SU-DHL-6 (cell line): Measurements from ENCODE around the gene CST9.

Experiments
- H2AFZ ChIP-seq: fragments of 200-600 bp; sonication (generic); 2 replicates; pipeline ENCODE4 v1.6.1; 2014; ENCODE audit warnings: low read depth, mild to moderate bottlenecking, moderate library complexity, mixed read lengths, antibody characterized with exemption, low read length; ENCODE audit not compliant: severe bottlenecking
- H3F3A ChIP-seq: fragments of 200-600 bp; shearing (Covaris generic); 2 replicates; pipeline ENCODE4 v1.6.0; 2016; ENCODE audit warnings: antibody characterized with exemption, mild to moderate bottlenecking; ENCODE audit not compliant: insufficient read depth
- H3K27ac ChIP-seq: fragments of 200-600 bp; sonication (generic); 2 replicates; pipeline ENCODE4 v1.5.1; 2016; ENCODE audit warnings: low read depth, mild to moderate bottlenecking, low read length, moderate library complexity, mixed read lengths
- H3K27me3 ChIP-seq: fragments of 200-600 bp; sonication (generic), shearing (Covaris generic); 2 replicates; pipeline ENCODE4 v1.6.0; 2014; ENCODE audit warnings: mild to moderate bottlenecking, low read length
- H3K36me3 ChIP-seq: fragments of 200-600 bp; sonication (generic); 2 replicates; pipeline ENCODE4 v1.6.1; 2014; ENCODE audit warnings: mild to moderate bottlenecking, low read length, mixed read lengths
- H3K4me2 ChIP-seq: fragments of 300-600, 200-600 bp; shearing (Covaris generic), sonication (generic); 2 replicates; pipeline ENCODE4 v1.6.0; 2014; ENCODE audit warnings: low read length, low read depth, mild to moderate bottlenecking; ENCODE audit not compliant: poor library complexity, severe bottlenecking
- H3K4me3 ChIP-seq: fragments of 200-600 bp; sonication (generic); 2 replicates; pipeline ENCODE4 v1.5.1; 2014; ENCODE audit warnings: antibody characterized with exemption, low read length, mild to moderate bottlenecking, mixed read lengths; ENCODE audit not compliant: insufficient read depth, poor library complexity, severe bottlenecking
- H3K79me2 ChIP-seq: fragments of 200-600 bp; sonication (generic); 2 replicates; pipeline ENCODE4 v1.6.1; 2014; ENCODE audit warnings: mild to moderate bottlenecking, low read length, moderate library complexity; ENCODE audit not compliant: insufficient read depth
- H3K9ac ChIP-seq: fragments of 200-600 bp; sonication (generic); 2 replicates; pipeline ENCODE4 v1.7.0; 2014; ENCODE audit warnings: mild to moderate bottlenecking, low read length
- H3K9me2 ChIP-seq: fragments of 200-600 bp; sonication (generic); replicated peaks from 2 replicates; pipeline ENCODE4 v1.6.1; 2014; ENCODE audit warnings: low read length; ENCODE audit not compliant: insufficient read depth
- H3K9me3 ChIP-seq: fragments of 200-600 bp; sonication (generic); 2 replicates; pipeline ENCODE4 v1.6.1; 2014; ENCODE audit warnings: low read length, mixed read lengths; ENCODE audit not compliant: insufficient read depth
- H4K20me1 ChIP-seq: fragments of 200-600 bp; sonication (generic); 2 replicates; pipeline ENCODE4 v1.6.1; 2014; ENCODE audit warnings: low read depth, mild to moderate bottlenecking, antibody characterized with exemption, low read length, moderate library complexity, mixed read lengths
- EZH2phosphoT487 ChIP-seq: fragments of 200-600 bp; sonication (generic), shearing (Covaris generic); conservative IDR thresholded peaks from 2 replicates; pipeline ENCODE4 v1.6.1; 2018; ENCODE audit warnings: mild to moderate bottlenecking, antibody characterized with exemption, low read length, moderate library complexity, mixed read lengths
- TF ChIP-seq, protein P1 (sequence below): fragments of 200-600 bp; sonication (generic); IDR thresholded peaks from one replicate; pipeline ENCODE4 v1.5.1; 2017; ENCODE audit warnings: antibody characterized with exemption, mild to moderate bottlenecking, low read length, moderate library complexity; ENCODE audit not compliant: insufficient read depth, poor library complexity, severe bottlenecking

The CST9 gene

DNA sequence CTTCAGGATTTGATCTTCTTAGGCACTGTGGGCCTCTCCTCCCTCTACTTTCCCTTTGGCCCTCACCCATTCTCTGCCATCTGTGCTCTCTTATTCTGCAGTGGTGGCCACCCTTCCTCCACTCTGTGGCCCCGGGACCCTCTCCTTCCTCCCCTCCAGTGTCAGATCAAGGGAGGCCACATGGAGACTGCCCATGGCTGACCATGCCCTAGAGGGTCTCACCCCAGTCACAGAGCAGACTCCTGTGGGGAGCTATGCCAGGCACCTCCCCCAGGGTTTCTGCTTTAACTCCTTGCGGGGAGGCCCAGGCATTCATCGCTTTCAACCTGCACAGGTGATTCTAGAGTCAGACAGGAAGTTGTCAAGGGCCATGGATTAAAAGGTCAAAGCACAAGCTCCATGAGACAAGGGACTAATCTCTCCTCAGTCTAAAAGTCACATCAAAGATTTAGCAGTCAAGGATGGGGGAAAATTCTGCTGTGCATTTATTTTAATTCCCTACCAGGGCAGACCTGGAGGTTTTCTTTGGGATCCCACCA, 47.8 kb upstream of the CST9 start:
- Histone ChIP-seq H3K79me2 (no peaks in the 10 kb centered on the region), H3K9me2 (no peaks in the 10 kb centered on the region), H3K4me2 (no peak overlapping the region), H3K9me3 (no peaks in the 10 kb centered on the region), H2AFZ (no peak overlapping the region), H4K20me1 (no peaks in the 10 kb centered on the region), H3K4me3 (no peak overlapping the region), H3K27me3 (no peaks in the 10 kb centered on the region), H3K9ac (no peak overlapping the region), H3K36me3 (no peaks in the 10 kb centered on the region), H3K27ac (no peak overlapping the region), H3F3A (no peaks in the 10 kb centered on the region)
- TF ChIP-seq, protein P1, sequence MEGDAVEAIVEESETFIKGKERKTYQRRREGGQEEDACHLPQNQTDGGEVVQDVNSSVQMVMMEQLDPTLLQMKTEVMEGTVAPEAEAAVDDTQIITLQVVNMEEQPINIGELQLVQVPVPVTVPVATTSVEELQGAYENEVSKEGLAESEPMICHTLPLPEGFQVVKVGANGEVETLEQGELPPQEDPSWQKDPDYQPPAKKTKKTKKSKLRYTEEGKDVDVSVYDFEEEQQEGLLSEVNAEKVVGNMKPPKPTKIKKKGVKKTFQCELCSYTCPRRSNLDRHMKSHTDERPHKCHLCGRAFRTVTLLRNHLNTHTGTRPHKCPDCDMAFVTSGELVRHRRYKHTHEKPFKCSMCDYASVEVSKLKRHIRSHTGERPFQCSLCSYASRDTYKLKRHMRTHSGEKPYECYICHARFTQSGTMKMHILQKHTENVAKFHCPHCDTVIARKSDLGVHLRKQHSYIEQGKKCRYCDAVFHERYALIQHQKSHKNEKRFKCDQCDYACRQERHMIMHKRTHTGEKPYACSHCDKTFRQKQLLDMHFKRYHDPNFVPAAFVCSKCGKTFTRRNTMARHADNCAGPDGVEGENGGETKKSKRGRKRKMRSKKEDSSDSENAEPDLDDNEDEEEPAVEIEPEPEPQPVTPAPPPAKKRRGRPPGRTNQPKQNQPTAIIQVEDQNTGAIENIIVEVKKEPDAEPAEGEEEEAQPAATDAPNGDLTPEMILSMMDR, result no peak

DNA sequence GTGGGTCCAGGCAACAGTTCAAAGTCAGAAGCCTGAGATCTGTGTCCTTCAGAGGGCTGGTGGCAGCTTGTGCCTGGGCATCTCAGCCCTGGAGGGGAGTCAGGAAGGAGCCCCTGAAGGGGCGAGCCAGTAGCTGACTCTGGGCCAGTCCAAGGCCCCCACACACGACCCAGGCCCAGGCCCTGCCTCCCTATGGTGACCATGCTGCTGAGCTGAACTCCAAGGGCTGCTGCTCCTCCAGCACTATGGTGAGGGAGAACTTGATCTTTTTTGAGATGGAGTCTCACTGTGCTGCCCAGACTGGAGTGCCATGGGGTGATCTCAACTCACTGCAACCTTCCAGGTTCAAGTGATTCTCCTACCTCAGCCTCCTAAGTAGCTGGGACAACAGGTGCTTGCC, 47.2 kb upstream of the CST9 start:
- Histone ChIP-seq H3K4me3 (no peak overlapping the region), H3K27me3 (no peaks in the 10 kb centered on the region), H3F3A (no peaks in the 10 kb centered on the region), H4K20me1 (no peaks in the 10 kb centered on the region), H3K79me2 (no peaks in the 10 kb centered on the region), H3K27ac (no peak overlapping the region), H3K9me2 (no peaks in the 10 kb centered on the region), H3K4me2 (no peak overlapping the region), H3K36me3 (no peaks in the 10 kb centered on the region), H3K9me3 (no peaks in the 10 kb centered on the region), H2AFZ (no peak overlapping the region), H3K9ac (no peak overlapping the region)
- TF ChIP-seq, protein P1, result no peak
- no peak for TF ChIP-seq EZH2phosphoT487

DNA sequence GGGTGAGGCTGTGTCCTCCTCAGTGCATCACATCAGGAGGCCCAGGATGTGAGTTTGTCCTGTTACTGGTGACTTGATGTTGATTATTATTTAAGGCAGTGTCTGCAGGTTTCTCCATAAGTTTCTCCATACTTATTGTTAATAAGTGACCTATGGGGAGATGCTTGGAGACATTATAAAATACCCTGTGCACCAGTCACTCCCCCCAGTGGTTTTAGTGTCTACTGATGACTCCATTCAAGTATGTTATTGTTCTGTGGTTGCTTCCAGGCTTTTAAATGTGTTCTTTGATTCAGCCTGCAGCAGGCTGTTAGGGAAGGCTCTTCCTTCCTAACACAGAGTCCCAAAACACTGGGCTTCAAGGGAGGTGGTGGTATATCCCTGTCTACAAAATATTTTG, 46.7 kb upstream of the CST9 start:
- no peaks in the 10 kb centered on the region for H3K27me3 ChIP-seq
- H2AFZ ChIP-seq, result no peak overlapping the region
- no peaks in the 10 kb centered on the region for H3F3A ChIP-seq
- no peak overlapping the region for H3K4me3 ChIP-seq
- no peaks in the 10 kb centered on the region for H4K20me1 ChIP-seq
- H3K9me3 ChIP-seq, result no peaks in the 10 kb centered on the region
- TF ChIP-seq, protein P1, result no peak
- TF ChIP-seq EZH2phosphoT487, result no peak
- H3K27ac ChIP-seq, result no peak overlapping the region
- no peaks in the 10 kb centered on the region for H3K79me2 ChIP-seq
- H3K9ac ChIP-seq, result no peak overlapping the region
- no peak overlapping the region for H3K4me2 ChIP-seq
- H3K9me2 ChIP-seq, result no peaks in the 10 kb centered on the region
- H3K36me3 ChIP-seq, result no peaks in the 10 kb centered on the region

DNA sequence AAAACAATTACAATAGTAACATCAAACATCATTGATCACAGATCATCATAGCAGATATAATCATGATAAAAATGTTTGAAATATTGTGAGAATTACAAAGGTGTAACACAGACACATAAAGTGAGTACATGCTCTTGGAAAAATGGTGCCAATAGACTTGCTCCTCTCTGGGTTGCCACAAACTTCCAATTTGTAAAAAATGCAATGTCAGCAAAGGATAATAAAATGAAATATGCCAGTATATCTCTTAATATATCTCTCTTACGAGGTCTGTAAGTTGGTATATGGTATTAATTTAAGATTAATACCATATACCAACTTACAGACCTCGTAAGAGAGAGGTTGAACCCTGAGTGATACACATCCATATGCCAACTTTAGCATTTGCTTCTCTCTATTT, 45.4 kb upstream of the CST9 start:
- no peaks in the 10 kb centered on the region for H4K20me1 ChIP-seq
- no peaks in the 10 kb centered on the region for H3K27me3 ChIP-seq
- no peak overlapping the region for H2AFZ ChIP-seq
- H3K36me3 ChIP-seq, result no peaks in the 10 kb centered on the region
- no peak overlapping the region for H3K27ac ChIP-seq
- H3K9ac ChIP-seq, result no peak overlapping the region
- H3K9me2 ChIP-seq, result no peaks in the 10 kb centered on the region
- H3K79me2 ChIP-seq, result no peaks in the 10 kb centered on the region
- H3K4me2 ChIP-seq, result no peak overlapping the region
- TF ChIP-seq EZH2phosphoT487, result no peak
- TF ChIP-seq, protein P1, result no peak
- H3K4me3 ChIP-seq, result no peak overlapping the region
- no peaks in the 10 kb centered on the region for H3K9me3 ChIP-seq
- no peaks in the 10 kb centered on the region for H3F3A ChIP-seq
